ENCODE measurements around the gene KIF1B.

Gene KIF1B

GRCh38 chr1:10209905-10210810, at the start of gene KIF1B:
TSS of gene KIF1B (plus strand) at chr1:10210570. CDS start at chr1:10232329, 21,759 bp downstream.
- peak; percentile 72 to 92 for DNase-seq

GRCh38 chr1:10160907-10161490, 49.4 kb upstream of the KIF1B start:
- no peak for DNase-seq

GRCh38 chr1:10161541-10162290, 48.7 kb upstream of the KIF1B start:
- DNase-seq, result no peak

- DNase-seq, result no peak
Measured at GRCh38 chr1:10168912-10169514, 41.4 kb upstream of the KIF1B start.

GRCh38 chr1:10170239-10170574, 40.2 kb upstream of the KIF1B start:
- DNase-seq, result no peak

GRCh38 chr1:10171105-10171767, 39.1 kb upstream of the KIF1B start:
- DNase-seq, result no peak

GRCh38 chr1:10171995-10172669, 38.2 kb upstream of the KIF1B start:
- DNase-seq, result no peak

- DNase-seq, result no peak
Measured at GRCh38 chr1:10173582-10173981, 36.8 kb upstream of the KIF1B start.

- DNase-seq, result no peak
Measured at GRCh38 chr1:10177876-10178275, 32.5 kb upstream of the KIF1B start.

GRCh38 chr1:10178597-10179405, 31.6 kb upstream of the KIF1B start:
- DNase-seq, result no peak

- DNase-seq, result no peak
Measured at GRCh38 chr1:10179406-10180091, 30.8 kb upstream of the KIF1B start.

- no peak for DNase-seq
Measured at GRCh38 chr1:10181154-10181553, 29.2 kb upstream of the KIF1B start.

- no peak for DNase-seq
Measured at GRCh38 chr1:10185759-10186158, 24.6 kb upstream of the KIF1B start.

- DNase-seq, result no peak
Measured at GRCh38 chr1:10186331-10187025, 23.9 kb upstream of the KIF1B start.

- DNase-seq, result no peak
Measured at GRCh38 chr1:10187026-10187334, 23.4 kb upstream of the KIF1B start.

GRCh38 chr1:10188133-10188650, 22.2 kb upstream of the KIF1B start:
- no peak for DNase-seq

- DNase-seq, result no peak
Measured at GRCh38 chr1:10189659-10190058, 20.7 kb upstream of the KIF1B start.

- no peak for DNase-seq
Measured at GRCh38 chr1:10192263-10192662, 18.1 kb upstream of the KIF1B start.

GRCh38 chr1:10193288-10193687, 17.1 kb upstream of the KIF1B start:
- DNase-seq, result no peak

GRCh38 chr1:10195570-10195969, 14.8 kb upstream of the KIF1B start:
- no peak for DNase-seq
